ENCODE measurements around the gene NR1I3.
"Not testable (repeated sequence)": the region's sequence is repeated elsewhere in the genome, so short reads cannot be mapped to it uniquely, and the experiment has no call there.

The NR1I3 gene

GRCh38 chr1:161250829-161251228 lies 12.8 kb upstream of the NR1I3 start:
- DNase-seq (ENCODE audit: low read depth): no peak

GRCh38 chr1:161250100-161250499 lies 12.1 kb upstream of the NR1I3 start:
- not testable (repeated sequence) for DNase-seq (ENCODE audit: low read depth)

GRCh38 chr1:161244888-161245287 lies 6.9 kb upstream of the NR1I3 start:
- no peak for DNase-seq (ENCODE audit: low read depth)

- DNase-seq (ENCODE audit: low read depth): no peak
Observed at GRCh38 chr1:161242313-161242712, 4.3 kb upstream of the NR1I3 start.

GRCh38 chr1:161241682-161242081 lies 3.7 kb upstream of the NR1I3 start:
- DNase-seq (ENCODE audit: low read depth): no peak

GRCh38 chr1:161235957-161236775 lies 1.8 kb downstream of the NR1I3 start:
- no peak for DNase-seq (ENCODE audit: low read depth)

GRCh38 chr1:161233102-161233501 lies 4.9 kb downstream of the NR1I3 start:
- DNase-seq (ENCODE audit: low read depth): no peak

- DNase-seq (ENCODE audit: low read depth): no peak
Observed at GRCh38 chr1:161230762-161231161, 7.2 kb downstream of the NR1I3 start.

GRCh38 chr1:161229896-161230295 lies 8.1 kb downstream of the NR1I3 start:
- DNase-seq (ENCODE audit: low read depth): no peak

GRCh38 chr1:161228032-161228431 lies 10.0 kb downstream of the NR1I3 start:
- no peak for DNase-seq (ENCODE audit: low read depth)

- DNase-seq (ENCODE audit: low read depth): peak; percentile 77
Observed at GRCh38 chr1:161227196-161227871, 10.7 kb downstream of the NR1I3 start.

- DNase-seq (ENCODE audit: low read depth): no peak
Observed at GRCh38 chr1:161226759-161227158, 11.2 kb downstream of the NR1I3 start.

- DNase-seq (ENCODE audit: low read depth): no peak
Observed at GRCh38 chr1:161226320-161226711, 11.7 kb downstream of the NR1I3 start.

- peak; percentile 100 for DNase-seq (ENCODE audit: low read depth)
Observed at GRCh38 chr1:161225534-161226319, 12.3 kb downstream of the NR1I3 start, which contains the start of gene TOMM40L. TOMM40L (plus strand) TSS chr1:161226060; CDS start chr1:161226490, 430 bp downstream.

- DNase-seq (ENCODE audit: low read depth): no peak
Observed at GRCh38 chr1:161225178-161225533, 12.8 kb downstream of the NR1I3 start.

- DNase-seq (ENCODE audit: low read depth): not testable (repeated sequence)
Observed at GRCh38 chr1:161224695-161225087, 13.3 kb downstream of the NR1I3 start.

GRCh38 chr1:161223805-161224694 lies 14.0 kb downstream of the NR1I3 start:
- no peak for DNase-seq (ENCODE audit: low read depth)

- no peak for DNase-seq (ENCODE audit: low read depth)
Observed at GRCh38 chr1:161222175-161223019, 15.6 kb downstream of the NR1I3 start.

- DNase-seq (ENCODE audit: low read depth): no peak
Observed at GRCh38 chr1:161220002-161220401, 18.0 kb downstream of the NR1I3 start.

- DNase-seq (ENCODE audit: low read depth): no peak
Observed at GRCh38 chr1:161219078-161219892, 18.7 kb downstream of the NR1I3 start.

Data from EH (cell line).